HL-60 (cell line): Measurements from ENCODE around the gene ANO6.

Experiments used
- GABPA ChIP-seq: IDR thresholded peaks from 2 replicates; pipeline ENCODE4 v1.6.1; 2012; ENCODE audit warnings: low read depth
- POLR2AphosphoS5 ChIP-seq: IDR thresholded peaks from 2 replicates; pipeline ENCODE4 v1.6.1; 2012; ENCODE audit warnings: low read depth
- REST ChIP-seq: IDR thresholded peaks from 2 replicates; pipeline ENCODE4 v1.6.1; 2012; ENCODE audit warnings: low read depth; ENCODE audit not compliant: insufficient replicate concordance
- TF ChIP-seq, protein P1 (sequence below): IDR thresholded peaks from one replicate; pipeline ENCODE4 v1.5.1; 2011; ENCODE audit warnings: low read length, control low read depth, inconsistent platforms; ENCODE audit not compliant: insufficient read depth

GRCh38 chr12:45260104-45260815 lies 44.4 kb downstream of the ANO6 start:
- no peak for TF ChIP-seq POLR2AphosphoS5
- TF ChIP-seq, protein P1, sequence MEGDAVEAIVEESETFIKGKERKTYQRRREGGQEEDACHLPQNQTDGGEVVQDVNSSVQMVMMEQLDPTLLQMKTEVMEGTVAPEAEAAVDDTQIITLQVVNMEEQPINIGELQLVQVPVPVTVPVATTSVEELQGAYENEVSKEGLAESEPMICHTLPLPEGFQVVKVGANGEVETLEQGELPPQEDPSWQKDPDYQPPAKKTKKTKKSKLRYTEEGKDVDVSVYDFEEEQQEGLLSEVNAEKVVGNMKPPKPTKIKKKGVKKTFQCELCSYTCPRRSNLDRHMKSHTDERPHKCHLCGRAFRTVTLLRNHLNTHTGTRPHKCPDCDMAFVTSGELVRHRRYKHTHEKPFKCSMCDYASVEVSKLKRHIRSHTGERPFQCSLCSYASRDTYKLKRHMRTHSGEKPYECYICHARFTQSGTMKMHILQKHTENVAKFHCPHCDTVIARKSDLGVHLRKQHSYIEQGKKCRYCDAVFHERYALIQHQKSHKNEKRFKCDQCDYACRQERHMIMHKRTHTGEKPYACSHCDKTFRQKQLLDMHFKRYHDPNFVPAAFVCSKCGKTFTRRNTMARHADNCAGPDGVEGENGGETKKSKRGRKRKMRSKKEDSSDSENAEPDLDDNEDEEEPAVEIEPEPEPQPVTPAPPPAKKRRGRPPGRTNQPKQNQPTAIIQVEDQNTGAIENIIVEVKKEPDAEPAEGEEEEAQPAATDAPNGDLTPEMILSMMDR = no peak
- no peak for TF ChIP-seq GABPA
- TF ChIP-seq REST = no peak
